Transverse colon (tissue), 4 donors: ENCODE measurements around the gene ITGBL1.

Experiments used
- CTCF ChIP-seq, 5 experiments: fragments of 200-600 bp in 3 of 5; fragments of 450-650 bp in 2 of 5; sonication (generic) in 3 of 5; IDR thresholded peaks; 1 replicate in 2 of 5; 2 replicates in 3 of 5; pipeline ENCODE4 v1.5.1; 2016 to 2017; ENCODE audit warnings: antibody characterized with exemption in 5 of 5, inconsistent platforms in 3 of 5, mild to moderate bottlenecking in 2 of 5, moderate library complexity in 1 of 5
- EP300 ChIP-seq: sonication (generic); formaldehyde crosslinking; IDR thresholded peaks from one replicate; pipeline ENCODE4 v1.6.1; 2017; ENCODE audit warnings: antibody characterized with exemption, low read depth
- POLR2A ChIP-seq: fragments of 450-650 bp; IDR thresholded peaks from one replicate; pipeline ENCODE4 v1.6.1; 2016; ENCODE audit warnings: antibody characterized with exemption, mild to moderate bottlenecking, moderate library complexity
- POLR2AphosphoS5 ChIP-seq, 3 donors: sonication (generic); formaldehyde crosslinking; IDR thresholded peaks; one replicate each; pipeline ENCODE4 v1.6.1; 2016; ENCODE audit warnings: antibody characterized with exemption in 3 of 3

- TF ChIP-seq POLR2A: no peak
- no peak for TF ChIP-seq EP300
- TF ChIP-seq CTCF (IDR thresholded peaks at IDR 0.05): no peak
- no peak for TF ChIP-seq POLR2AphosphoS5 (IDR thresholded peaks at IDR 0.05)
Observed at GRCh38 chr13:101686003-101686402, 233.5 kb downstream of the ITGBL1 start.
